Measurements from ENCODE around the gene SPON2.

The SPON2 gene

GRCh38 chr4:1208970-1209704 lies 36.8 kb upstream of the SPON2 start:
- in situ Hi-C loops (cut with MboI; ENCODE audit: low sequenced_read_pairs): no loop called here

- in situ Hi-C loops (cut with MboI; ENCODE audit: low sequenced_read_pairs): no loop called here
These were observed 36.0 kb upstream of the SPON2 start for GRCh38 chr4:1208266-1208961.

- in situ Hi-C loops (cut with MboI; ENCODE audit: low sequenced_read_pairs): no loop called here
These were observed 35.4 kb upstream of the SPON2 start for GRCh38 chr4:1207603-1208265.

GRCh38 chr4:1207157-1207470 lies 34.7 kb upstream of the SPON2 start:
- in situ Hi-C loops (cut with MboI; ENCODE audit: low sequenced_read_pairs): no loop called here

- in situ Hi-C loops (cut with MboI; ENCODE audit: low sequenced_read_pairs): no loop called here
These were observed 34.1 kb upstream of the SPON2 start for GRCh38 chr4:1206299-1207156.

- in situ Hi-C loops (cut with MboI; ENCODE audit: low sequenced_read_pairs): no loop called here
These were observed 33.4 kb upstream of the SPON2 start for GRCh38 chr4:1205586-1206298.

- in situ Hi-C loops (cut with MboI; ENCODE audit: low sequenced_read_pairs): no loop called here
These were observed 32.6 kb upstream of the SPON2 start for GRCh38 chr4:1204828-1205585.

GRCh38 chr4:1204286-1204827 lies 32.0 kb upstream of the SPON2 start:
- in situ Hi-C loops (cut with MboI; ENCODE audit: low sequenced_read_pairs): no loop called here

GRCh38 chr4:1203026-1203616 lies 30.7 kb upstream of the SPON2 start:
- in situ Hi-C loops (cut with MboI; ENCODE audit: low sequenced_read_pairs): no loop called here

- in situ Hi-C loops (cut with MboI; ENCODE audit: low sequenced_read_pairs): no loop called here
These were observed 30.2 kb upstream of the SPON2 start for GRCh38 chr4:1202526-1203011.

GRCh38 chr4:1201851-1202525 lies 29.6 kb upstream of the SPON2 start:
- in situ Hi-C loops (cut with MboI; ENCODE audit: low sequenced_read_pairs): no loop called here

- in situ Hi-C loops (cut with MboI; ENCODE audit: low sequenced_read_pairs): no loop called here
These were observed 28.1 kb upstream of the SPON2 start for GRCh38 chr4:1200425-1201035.

- in situ Hi-C loops (cut with MboI; ENCODE audit: low sequenced_read_pairs): no loop called here
These were observed 27.4 kb upstream of the SPON2 start for GRCh38 chr4:1199556-1200331.

GRCh38 chr4:1198098-1198844 lies 25.9 kb upstream of the SPON2 start:
- in situ Hi-C loops (cut with MboI; ENCODE audit: low sequenced_read_pairs): no loop called here

GRCh38 chr4:1196421-1197183 lies 24.2 kb upstream of the SPON2 start:
- in situ Hi-C loops (cut with MboI; ENCODE audit: low sequenced_read_pairs): no loop called here

GRCh38 chr4:1195891-1196401 lies 23.6 kb upstream of the SPON2 start:
- in situ Hi-C loops (cut with MboI; ENCODE audit: low sequenced_read_pairs): no loop called here

All from hTERT RPE-1 (cell line).